K562 (cell line): ENCODE measurements around the gene IDUA. TPM values are rescaled to one million over a fixed set of nuclear protein-coding genes. Genes with fewer than 3 reads are reported as not detected.

Experiments
- ATAC-seq: fragments of 200-7000 bp; cut with Tn5 transposase; 3 replicates; pipeline ENCODE4 v1.9.1; 2020; ENCODE audit warnings: moderate library complexity
- BruUV-seq: library from RNA; stranded (reverse); fragments of 400-500 nt; replicated peaks from 2 replicates; lab custom pipeline; 2021; lab: Mats Ljungman, UMichigan
- CTCF ChIA-PET: fragments of 300-600 bp; formaldehyde crosslinking; extraction: SDS; loops from one replicate; lab custom pipeline; 2021; ENCODE audit warnings: low intra/inter-chr PET ratio; lab: Yijun Ruan, JAX
- POLR2A ChIA-PET: fragments of 300-600, 350-650 bp; sonication (Branson Sonifier 250); formaldehyde crosslinking; extraction: SDS; loops from one replicate; lab custom pipeline; 2021; ENCODE audit warnings: antibody characterized with exemption, inconsistent platforms; lab: Yijun Ruan, JAX
- DNase-seq, 4 experiments: peaks; one replicate each; pipeline versions ENCODE4 v3.0.0 to v3.0.0-alpha.2; 2011 to 2018; ENCODE audit warnings: low spot score in 3 of 4, mixed read lengths in 3 of 4; ENCODE audit errors: extremely low read depth in 1 of 4
- FAIRE-seq: peaks from 2 replicates; lab custom pipeline; 2011; peaks lifted over from hg19 to GRCh38; lab: Jason Lieb, UNC
- H2AFZ ChIP-seq: 2 replicates; pipeline ENCODE4 v1.6.0; 2011; ENCODE audit warnings: low read depth, low read length, control low read depth, inconsistent platforms
- H3K27ac ChIP-seq: fragments of 200-600 bp; 3 replicates; pipeline ENCODE4 v1.8.0; 2011; ENCODE audit warnings: low read depth, mild to moderate bottlenecking, control low read depth, inconsistent platforms, low read length, moderate library complexity, mixed read lengths; ENCODE audit errors: extremely low read depth
- H3K27me3 ChIP-seq, 2 experiments: fragments of 300-600 bp in 1 of 2; 2 replicates in 1 of 2; 3 replicates in 1 of 2; pipeline versions ENCODE4 v1.6.0 to v1.8.0; 2011; ENCODE audit warnings: inconsistent platforms in 2 of 2, low read length in 2 of 2, mild to moderate bottlenecking in 1 of 2, mixed read lengths in 1 of 2, moderate library complexity in 1 of 2; ENCODE audit not compliant: control insufficient read depth in 2 of 2, insufficient read depth in 2 of 2
- H3K36me3 ChIP-seq: fragments of 300-600 bp; 3 replicates; pipeline ENCODE4 v1.8.0; 2011; ENCODE audit warnings: mild to moderate bottlenecking, low read length, inconsistent platforms; ENCODE audit not compliant: control insufficient read depth, insufficient read depth
- H3K4me1 ChIP-seq, 2 experiments: fragments of 200-600 bp in 1 of 2; replicated peaks in 1 of 2; 2 replicates in 1 of 2; 3 replicates in 1 of 2; pipeline versions ENCODE4 v1.5.1 to v1.8.0; 2011; ENCODE audit warnings: inconsistent platforms in 2 of 2, low read length in 2 of 2, mild to moderate bottlenecking in 1 of 2, mixed read lengths in 1 of 2, moderate library complexity in 1 of 2; ENCODE audit not compliant: control insufficient read depth in 2 of 2, insufficient read depth in 2 of 2
- H3K4me2 ChIP-seq: 2 replicates; pipeline ENCODE4 v1.6.1; 2011; ENCODE audit warnings: low read length, control low read depth, inconsistent platforms, mixed read lengths; ENCODE audit not compliant: insufficient read depth
- H3K4me3 ChIP-seq: fragments of 200-600 bp; sonication (generic), shearing (Covaris generic); 2 replicates; pipeline ENCODE4 v1.5.1; 2016; ENCODE audit warnings: control low read depth, inconsistent platforms
- H3K79me2 ChIP-seq: fragments of 200-600 bp; 3 replicates; pipeline ENCODE4 v1.8.0; 2011; ENCODE audit warnings: low read length, inconsistent platforms; ENCODE audit not compliant: control insufficient read depth, insufficient read depth
- H3K9ac ChIP-seq, 2 experiments: 2 replicates each; pipeline versions ENCODE4 v1.6.0 to v1.6.1; 2011; ENCODE audit warnings: low read depth in 2 of 2, low read length in 2 of 2, control low read depth in 1 of 2, inconsistent platforms in 1 of 2, mild to moderate bottlenecking in 1 of 2, mixed read lengths in 1 of 2; ENCODE audit not compliant: insufficient read depth in 1 of 2
- H3K9me1 ChIP-seq: one replicate; pipeline ENCODE4 v1.6.0; 2011; ENCODE audit warnings: inconsistent platforms, mild to moderate bottlenecking, low read length, moderate library complexity; ENCODE audit not compliant: control insufficient read depth, insufficient read depth
- H3K9me3 ChIP-seq: replicated peaks from 2 replicates; pipeline ENCODE4 v1.5.1; 2011; ENCODE audit warnings: low read depth, low read length, inconsistent platforms; ENCODE audit not compliant: control insufficient read depth, insufficient read depth
- H4K20me1 ChIP-seq: replicated peaks from 2 replicates; pipeline ENCODE4 v1.6.1; 2011; ENCODE audit warnings: low read length, inconsistent platforms, mixed read lengths; ENCODE audit not compliant: control insufficient read depth, insufficient read depth
- CBFB ChIP-seq: sonication (generic); formaldehyde crosslinking; IDR thresholded peaks from 2 replicates; pipeline ENCODE4 v1.4.0; 2020; ENCODE audit warnings: mild to moderate bottlenecking, missing genetic modification reagents
- FOXP1 ChIP-seq: sonication (generic); formaldehyde crosslinking; IDR thresholded peaks from 2 replicates; pipeline ENCODE4 v1.8.0; 2022; ENCODE audit warnings: mild to moderate bottlenecking, missing genetic modification reagents
- GATA2 ChIP-seq: sonication (generic); formaldehyde crosslinking; IDR thresholded peaks from 2 replicates; pipeline ENCODE4 v1.4.0; 2020; ENCODE audit warnings: mild to moderate bottlenecking, missing genetic modification reagents
- NUFIP1 ChIP-seq: fragments of 450-650 bp; IDR thresholded peaks from 2 replicates; pipeline ENCODE4 v1.6.1; 2018; ENCODE audit not compliant: partially characterized antibody
- RB1 ChIP-seq: fragments of 450-650 bp; IDR thresholded peaks from 2 replicates; pipeline ENCODE4 v1.6.1; 2017; ENCODE audit warnings: low read depth, mild to moderate bottlenecking
- RHOXF2B ChIP-seq: fragments of 250-450 bp; sonication (Bioruptor Pico); conservative IDR thresholded peaks from 2 replicates; pipeline ENCODE4 v1.5.1; 2021
- RUNX1 ChIP-seq: sonication (generic); IDR thresholded peaks from 2 replicates; pipeline ENCODE4 v1.6.1; 2016; ENCODE audit warnings: antibody characterized with exemption, low read depth
- SMAD2 ChIP-seq: fragments of 150-350 bp; IDR thresholded peaks from 2 replicates; pipeline ENCODE4 v1.6.1; 2014; ENCODE audit warnings: low read depth, mild to moderate bottlenecking, low read length
- SMAD4 ChIP-seq: fragments of 250-450 bp; sonication (Bioruptor Pico); conservative IDR thresholded peaks from 2 replicates; pipeline ENCODE4 v1.8.0; 2021; ENCODE audit warnings: inconsistent platforms, mild to moderate bottlenecking, moderate library complexity
- SMARCA5 ChIP-seq: fragments of 450-650 bp; IDR thresholded peaks from 2 replicates; pipeline ENCODE4 v1.6.1; 2016
- SMARCE1 ChIP-seq: fragments of 450-650 bp; IDR thresholded peaks from 2 replicates; pipeline ENCODE4 v1.7.1; 2016; ENCODE audit warnings: mild to moderate bottlenecking
- SRSF9 ChIP-seq: fragments of 200-400 bp; formaldehyde crosslinking; IDR thresholded peaks from 2 replicates; pipeline ENCODE4 v1.6.1; 2017; ENCODE audit warnings: low read depth, low read length, borderline replicate concordance
- ZNF408 ChIP-seq: fragments of 250-450 bp; sonication (Bioruptor Pico); IDR thresholded peaks from 2 replicates; pipeline ENCODE4 v1.4.0; 2020; ENCODE audit warnings: low read depth, mild to moderate bottlenecking, moderate library complexity
- ZNF644 ChIP-seq: fragments of 200-800 bp; sonication (Bioruptor generic); IDR thresholded peaks from 2 replicates; pipeline ENCODE4 v1.6.1; 2016; ENCODE audit warnings: low read depth, missing genetic modification characterization, missing compliant biosample characterization
- WGBS: fragments of 100-300 bp; shearing (Covaris generic); methylation state at CpG from one replicate; pipeline ENCODE4 v1.1.6; 2016; ENCODE audit warnings: low coverage, mixed read lengths; ENCODE audit not compliant: insufficient coverage; ENCODE audit errors: missing lambda C conversion rate; 5-methylcytosine and 5-hydroxymethylcytosine counted together
- in situ Hi-C: fragments of 300-500 bp; cut with MboI; formaldehyde crosslinking; loops from 4 replicates; pipeline ENCODE4 v1.15.0; 2018; ENCODE audit warnings: inconsistent platforms, mixed read lengths
- intact Hi-C: fragments of 100-400 bp; cut with micrococcal nuclease; formaldehyde crosslinking; loops from 2 replicates; pipeline ENCODE4 v1.14.2; 2022
- polyA plus RNA-seq, 8 experiments: library from polyadenylated mRNA; depleted of rRNA in 4 of 8; stranded (reverse) in 5 of 8; unstranded in 3 of 8; fragments of >200 nt; fragmentation: Nextera tagmentation in 2 of 8; fragmentation: Illumina TruSeq in 1 of 8; extraction: Ambion mirVana in 2 of 8; extraction: Trizol in 1 of 8; gene quantifications; 2 replicates each; pipeline versions ENCODE4 v1.2.1 to v1.2.3, GENCODE V29; 2011 to 2014; ENCODE audit warnings: inconsistent platforms in 1 of 8, missing spikeins in 1 of 8
- total RNA-seq, 7 experiments: library from RNA; depleted of rRNA in 6 of 7; stranded (reverse); fragments of >200 nt in 6 of 7; fragmentation: Illumina TruSeq in 2 of 7; extraction: Trizol in 2 of 7; gene quantifications; 2 replicates each; pipeline versions ENCODE4 v1.2.1 to v1.2.3, GENCODE V29; 2011 to 2021; ENCODE audit warnings: low replicate concordance in 1 of 7

Gene IDUA
- total and polyA plus RNA-seq, 9 of the 15 experiments (the other 6 are each of a cell fraction or from before 2014, with no cell fraction given): 0.04 to 16.1 (median 1.2) TPM

DNA sequence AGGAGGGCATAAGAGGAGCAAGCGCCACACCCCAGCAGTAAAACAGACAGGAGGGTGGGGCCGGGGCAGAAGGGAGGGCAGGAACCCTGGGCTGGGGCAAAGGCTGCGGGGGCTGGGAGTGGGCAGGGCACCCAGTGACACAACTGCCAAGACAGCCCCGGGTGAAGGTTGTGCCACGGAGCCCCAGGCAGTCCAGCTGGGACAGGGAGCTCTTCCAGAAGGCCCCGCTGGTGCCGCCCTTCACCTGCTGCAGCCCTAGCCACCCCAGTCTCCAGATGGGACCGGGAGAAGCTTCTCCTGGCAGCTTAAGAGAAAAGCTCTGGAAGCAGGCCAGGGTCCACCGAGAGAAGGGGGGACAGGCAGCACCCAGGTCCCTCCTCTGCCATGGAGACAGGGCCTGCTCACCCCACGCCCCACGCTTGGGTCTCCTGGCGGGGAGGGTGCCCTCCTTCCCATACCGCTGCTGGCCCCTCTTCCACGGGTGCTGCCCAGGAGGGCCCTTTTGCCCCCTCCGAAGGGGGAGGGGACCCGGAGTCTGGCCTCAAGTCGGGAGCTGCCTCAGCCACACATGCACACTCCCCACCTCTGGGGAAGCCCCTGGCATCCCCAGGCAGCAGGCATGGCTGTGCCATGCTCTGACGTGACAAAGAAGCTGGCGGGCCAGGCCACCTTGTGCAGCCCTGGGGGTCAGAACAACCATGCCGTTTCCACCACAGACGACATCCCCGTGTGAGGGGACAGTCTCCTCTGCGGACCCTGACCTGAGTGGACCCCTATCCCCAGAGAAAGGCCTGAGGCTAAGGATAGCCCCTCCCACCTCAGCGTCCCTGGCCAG is 15.0 kb upstream of the IDUA start:
- 80% methylated on average over 6 of the region's 24 CpGs for WGBS
- in situ Hi-C loops (no loop called here), intact Hi-C loops (loop anchor here (2.0 kb wide), 1 partner anchor 41 kb away; no protein-coding TSS in a partner anchor)
- peaks cover 3% of the 10 kb centered on the region; the same call in 1 of the 3 replicates for H3K36me3 ChIP-seq
- CTCF ChIA-PET: no interaction called here
- no TSS peak for BruUV-seq
- no peak overlapping the region for H3K27ac ChIP-seq
- H3K4me2 ChIP-seq: no peak overlapping the region; the same call in 1 of the 2 replicates
- no peaks in the 10 kb centered on the region; the same call in 1 of the 2 replicates for H4K20me1 ChIP-seq
- H2AFZ ChIP-seq: no peak overlapping the region
- H3K9me3 ChIP-seq: no peaks in the 10 kb centered on the region
- peaks cover 10% of the 10 kb centered on the region; the same call in 2 of the 3 replicates for H3K79me2 ChIP-seq
- DNase-seq (no peak), FAIRE-seq (no peak), ATAC-seq (no peak)
- POLR2A ChIA-PET: no interaction called here
- H3K4me1 ChIP-seq: peaks cover 0 to 64% of the 10 kb centered on the region in 2 experiments; a peak in 4 of 5 replicates
- peak overlapping the region in 1 of 2 experiments; percentile 95; a peak in 2 of 4 replicates for H3K9ac ChIP-seq
- H3K9me1 ChIP-seq: no peaks in the 10 kb centered on the region
- H3K27me3 ChIP-seq: no peaks in the 10 kb centered on the region
- TF ChIP-seq RB1: no peak
- no peak for TF ChIP-seq SRSF9
- no peak for TF ChIP-seq NUFIP1
- no peak for TF ChIP-seq SMARCE1
- TF ChIP-seq SMAD4 (CRISPR knock-in tag): no peak
- TF ChIP-seq GATA2 (CRISPR knock-in tag): no peak
- no peak for TF ChIP-seq SMARCA5
- no peak for TF ChIP-seq RHOXF2B (CRISPR knock-in tag)
- TF ChIP-seq RUNX1: no peak
- no peak for TF ChIP-seq ZNF408
- TF ChIP-seq ZNF644 (tag): no peak
- TF ChIP-seq SMAD2: no peak
- TF ChIP-seq CBFB: no peak
- TF ChIP-seq FOXP1 (CRISPR knock-in tag): no peak
- H3K4me3 ChIP-seq: peak overlapping the region; percentile 79; the same call in 1 of the 2 replicates
